Measurements from ENCODE around the gene SPACA7. TPM values are rescaled to one million over a fixed set of nuclear protein-coding genes. Genes with fewer than 3 reads are reported as not detected.

The SPACA7 gene
- total RNA-seq, 2 donors from 2014 or later: not detected

DNA sequence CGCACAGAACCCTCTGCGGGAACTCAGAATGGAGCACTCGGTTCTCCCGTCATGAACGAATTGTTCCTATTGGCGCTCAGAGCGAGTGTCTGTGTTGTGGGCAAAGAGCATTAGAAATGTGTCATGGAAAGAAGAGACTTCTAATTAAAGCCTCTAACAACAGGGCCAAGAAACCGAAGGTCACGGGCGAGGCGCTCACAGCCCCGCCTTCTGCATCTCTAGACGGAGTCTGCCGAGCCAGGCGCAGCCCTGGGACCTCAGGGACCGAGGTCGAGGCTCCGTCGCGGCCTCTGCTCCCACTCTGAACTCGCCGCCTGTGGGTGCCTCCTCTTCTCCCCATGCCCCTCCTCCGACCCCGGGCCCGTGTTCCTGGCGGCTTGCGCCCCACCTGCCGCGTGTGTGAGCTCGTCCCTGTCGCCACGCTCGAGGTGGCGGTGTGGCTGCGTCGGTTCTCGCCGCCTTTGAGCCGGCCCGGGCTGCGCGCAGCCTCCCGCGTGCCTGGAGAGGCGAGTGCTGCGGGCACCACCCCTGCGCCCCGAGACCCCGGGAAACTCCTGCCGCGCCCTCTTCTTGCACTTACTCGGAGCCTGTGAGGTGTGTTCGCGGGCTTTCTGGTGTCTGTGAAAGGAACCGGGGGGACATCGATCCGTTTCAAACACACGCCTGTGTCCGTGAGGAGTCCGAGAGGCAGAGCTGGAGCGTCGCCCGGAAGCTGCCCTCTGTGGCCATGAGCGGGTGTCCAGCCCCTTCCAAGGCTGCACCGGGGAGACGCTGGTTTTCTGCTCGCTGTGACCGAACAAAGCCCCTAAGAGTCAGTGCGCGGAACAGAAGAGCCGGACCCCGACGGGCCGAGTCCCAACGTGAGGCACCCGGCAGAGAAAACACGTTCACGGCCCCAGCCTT, 45.4 kb upstream of the SPACA7 start:
- Histone ChIP-seq H3K9me3 (no peaks in the 10 kb centered on the region), H3K4me3 (peak overlapping the region in 1 of 2 donors; percentile 12), H3K27me3 (peaks cover 0 to 5% of the 10 kb centered on the region in 2 donors), H3K4me1 (peaks cover 0 to 7% of the 10 kb centered on the region in 2 donors), H3K36me3 (no peaks in the 10 kb centered on the region), H3K27ac (no peak overlapping the region)
- DNase-seq (ENCODE audit: low spot score): no peak
- TF ChIP-seq, protein P1, sequence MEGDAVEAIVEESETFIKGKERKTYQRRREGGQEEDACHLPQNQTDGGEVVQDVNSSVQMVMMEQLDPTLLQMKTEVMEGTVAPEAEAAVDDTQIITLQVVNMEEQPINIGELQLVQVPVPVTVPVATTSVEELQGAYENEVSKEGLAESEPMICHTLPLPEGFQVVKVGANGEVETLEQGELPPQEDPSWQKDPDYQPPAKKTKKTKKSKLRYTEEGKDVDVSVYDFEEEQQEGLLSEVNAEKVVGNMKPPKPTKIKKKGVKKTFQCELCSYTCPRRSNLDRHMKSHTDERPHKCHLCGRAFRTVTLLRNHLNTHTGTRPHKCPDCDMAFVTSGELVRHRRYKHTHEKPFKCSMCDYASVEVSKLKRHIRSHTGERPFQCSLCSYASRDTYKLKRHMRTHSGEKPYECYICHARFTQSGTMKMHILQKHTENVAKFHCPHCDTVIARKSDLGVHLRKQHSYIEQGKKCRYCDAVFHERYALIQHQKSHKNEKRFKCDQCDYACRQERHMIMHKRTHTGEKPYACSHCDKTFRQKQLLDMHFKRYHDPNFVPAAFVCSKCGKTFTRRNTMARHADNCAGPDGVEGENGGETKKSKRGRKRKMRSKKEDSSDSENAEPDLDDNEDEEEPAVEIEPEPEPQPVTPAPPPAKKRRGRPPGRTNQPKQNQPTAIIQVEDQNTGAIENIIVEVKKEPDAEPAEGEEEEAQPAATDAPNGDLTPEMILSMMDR (IDR thresholded peaks at IDR 0.05): no peak

GRCh38 chr13:112331675-112332074, 44.5 kb upstream of the SPACA7 start:
- Histone ChIP-seq H3K27me3 (peaks cover 0 to 5% of the 10 kb centered on the region in 2 donors), H3K36me3 (no peaks in the 10 kb centered on the region), H3K27ac (no peak overlapping the region), H3K9me3 (peaks cover 0 to 5% of the 10 kb centered on the region in 2 donors), H3K4me1 (peaks cover 0 to 7% of the 10 kb centered on the region in 2 donors), H3K4me3 (no peak overlapping the region)
- TF ChIP-seq, protein P1 (IDR thresholded peaks at IDR 0.05): no peak
- no peak for DNase-seq (ENCODE audit: low spot score)

GRCh38 chr13:112332727-112333126, 43.4 kb upstream of the SPACA7 start:
- no peak overlapping the region for H3K4me3 ChIP-seq
- H3K4me1 ChIP-seq: peaks cover 0 to 7% of the 10 kb centered on the region in 2 donors
- no peak for DNase-seq (ENCODE audit: low spot score)

DNA sequence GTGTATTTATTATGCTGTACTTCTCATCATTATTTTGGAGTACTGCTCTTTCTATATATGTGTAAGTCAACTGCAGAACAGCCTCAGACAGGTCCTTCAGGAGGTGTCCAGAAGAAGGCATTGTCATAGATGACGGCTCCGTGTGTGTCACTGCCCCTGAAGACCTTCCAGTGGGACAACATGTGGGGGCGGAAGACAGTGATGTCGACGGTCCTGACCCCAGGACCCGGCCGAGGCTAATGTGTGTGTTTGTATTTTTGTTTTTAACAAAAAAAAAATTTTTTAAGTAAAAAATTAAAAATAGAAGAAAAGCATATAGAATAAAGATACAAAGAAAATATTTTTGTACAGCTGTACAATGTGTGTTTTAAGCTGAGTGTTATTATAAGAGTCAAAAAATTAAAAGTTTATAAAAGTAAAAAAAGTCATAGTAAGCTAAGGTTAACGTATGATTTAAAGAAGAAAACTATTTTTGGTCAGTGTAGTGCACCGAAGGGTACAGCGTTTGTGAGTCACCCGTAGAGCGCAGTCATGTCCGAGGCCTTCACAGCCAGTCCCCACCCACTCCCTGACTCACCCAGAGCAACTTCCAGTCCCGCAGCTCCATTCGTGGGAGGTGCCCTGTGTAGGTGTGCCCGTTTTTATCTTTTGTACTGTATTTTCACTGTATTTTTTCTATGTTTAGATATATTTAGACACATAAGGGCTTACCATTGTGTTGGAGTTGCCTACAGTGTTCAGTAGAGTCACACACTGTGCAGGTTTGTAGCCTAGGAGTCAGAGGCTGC, 42.2 kb upstream of the SPACA7 start:
- peaks cover 0 to 26% of the 10 kb centered on the region in 2 donors for H3K9me3 ChIP-seq
- H3K27me3 ChIP-seq: peaks cover 0 to 5% of the 10 kb centered on the region in 2 donors
- no peak overlapping the region for H3K27ac ChIP-seq
- H3K4me3 ChIP-seq: no peak overlapping the region
- peaks cover 0 to 7% of the 10 kb centered on the region in 2 donors for H3K4me1 ChIP-seq
- TF ChIP-seq, protein P1 (IDR thresholded peaks at IDR 0.05): no peak
- H3K36me3 ChIP-seq: no peaks in the 10 kb centered on the region
- no peak for DNase-seq (ENCODE audit: low spot score)

More at GRCh38 chr13:112332727-112333126, 43.4 kb upstream of the SPACA7 start:
- Histone ChIP-seq H3K27me3 (peaks cover 0 to 5% of the 10 kb centered on the region in 2 donors), H3K9me3 (peaks cover 0 to 15% of the 10 kb centered on the region in 2 donors), H3K27ac (no peak overlapping the region), H3K36me3 (no peaks in the 10 kb centered on the region)
- TF ChIP-seq, protein P1 (IDR thresholded peaks at IDR 0.05): no peak

DNA sequence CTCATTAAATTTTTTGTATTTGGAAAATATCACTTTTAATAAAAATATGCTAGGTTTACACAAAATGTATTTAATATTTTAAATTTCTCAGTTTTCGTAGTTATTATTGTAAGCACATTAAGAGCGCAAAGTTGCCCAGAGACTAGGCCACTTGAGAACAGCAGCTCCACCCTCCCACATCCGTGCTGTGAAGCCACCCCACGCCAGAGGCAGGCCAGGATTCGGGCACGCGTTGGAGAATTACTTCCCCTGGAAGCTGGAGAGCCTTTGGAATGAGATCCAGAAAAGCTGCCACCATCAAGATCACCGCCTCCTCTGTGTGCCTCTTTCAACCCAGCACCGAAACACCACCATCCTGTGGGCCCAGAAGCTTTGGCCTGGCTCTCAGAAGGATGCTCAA, 41.0 kb upstream of the SPACA7 start:
- Histone ChIP-seq H3K36me3 (no peaks in the 10 kb centered on the region), H3K27me3 (peaks cover 0 to 5% of the 10 kb centered on the region in 2 donors), H3K27ac (no peak overlapping the region), H3K4me3 (no peak overlapping the region), H3K4me1 (peaks cover 0 to 7% of the 10 kb centered on the region in 2 donors), H3K9me3 (peaks cover 0 to 27% of the 10 kb centered on the region in 2 donors)
- TF ChIP-seq, protein P1 (IDR thresholded peaks at IDR 0.05): no peak
- no peak for DNase-seq (ENCODE audit: low spot score)
